ENCODE data around the gene KNCN.

GRCh38 chr1:46543761-46544560, 7.5 kb downstream of the KNCN start:
- TF ChIP-seq CTCF (IDR thresholded peaks at IDR 0.05 in 4 of 5, conservative IDR thresholded peaks at IDR 0.05 in 1 of 5) (no peak), POLR2A (IDR thresholded peaks at IDR 0.05) (no peak)

All from gastrocnemius medialis (tissue), 4 donors.